Sciatic nerve (tissue), 2 donors: ENCODE data around the gene NSD2. TPM values are rescaled to one million over a fixed set of nuclear protein-coding genes. Genes with fewer than 3 reads are reported as not detected.
"Not testable (repeated sequence)": the region's sequence is repeated elsewhere in the genome, so short reads cannot be mapped to it uniquely, and the experiment has no call there.

Source experiments
- ATAC-seq: fragments of 200-7000 bp; cut with Tn5 transposase; one replicate; pipeline ENCODE4 v1.9.1; 2020; ENCODE audit warnings: mild to moderate bottlenecking, moderate library complexity
- DNase-seq: peaks from one replicate; pipeline ENCODE4 v3.0.0-alpha.2; 2020; ENCODE audit warnings: low spot score
- intact Hi-C: fragments of 100-400 bp; cut with DNase I; formaldehyde crosslinking; loops from one replicate; pipeline ENCODE4 v1.14.2; 2022
- total RNA-seq: library from RNA; stranded (reverse); fragmentation: NEBNext Ultra II Directional; extraction: Animal tissue kit (Norgen Biotek cat#: 25700); gene quantifications from one replicate; pipeline ENCODE4 v1.2.1, GENCODE V29; 2021
- donor health status: DM: no; HTN: no; CAD: no.
- donor health status: DM: no; HTN: no; CAD: no.

Gene NSD2
- total RNA-seq, 1 donor from 2014 or later = 51.4 TPM

DNA sequence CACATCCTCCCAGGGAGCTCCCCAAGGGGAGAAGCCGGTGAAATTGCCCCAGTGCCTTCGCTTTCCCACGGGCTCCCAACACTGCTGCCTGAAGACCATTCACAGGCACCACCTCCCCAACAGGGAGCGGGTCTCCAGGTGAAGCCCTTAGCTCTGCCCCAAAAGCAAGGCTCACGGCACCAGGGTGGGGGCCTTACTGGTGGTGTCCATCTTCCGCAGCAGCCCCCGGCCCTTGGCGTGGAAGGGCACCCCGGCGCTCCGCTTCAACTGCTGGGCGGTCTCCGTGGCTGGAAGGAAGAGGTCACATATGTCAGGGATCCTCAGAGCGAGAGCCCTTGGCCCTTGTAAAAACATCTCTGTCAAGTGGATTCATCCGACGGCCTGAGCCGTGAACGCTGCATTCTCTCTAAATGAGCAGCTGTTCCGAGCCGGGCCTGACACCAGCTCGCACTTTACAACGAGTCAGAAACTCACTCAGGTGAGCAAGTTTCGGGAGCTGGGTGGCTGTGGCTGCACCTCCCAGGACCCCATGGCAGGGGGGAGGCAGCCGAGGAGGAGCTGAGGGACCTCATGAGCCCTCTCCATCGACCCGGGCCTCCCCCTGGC is 116.6 kb downstream of the NSD2 start:
- intact Hi-C loops = no loop called here
- DNase-seq (no peak), ATAC-seq (no peak)

DNA sequence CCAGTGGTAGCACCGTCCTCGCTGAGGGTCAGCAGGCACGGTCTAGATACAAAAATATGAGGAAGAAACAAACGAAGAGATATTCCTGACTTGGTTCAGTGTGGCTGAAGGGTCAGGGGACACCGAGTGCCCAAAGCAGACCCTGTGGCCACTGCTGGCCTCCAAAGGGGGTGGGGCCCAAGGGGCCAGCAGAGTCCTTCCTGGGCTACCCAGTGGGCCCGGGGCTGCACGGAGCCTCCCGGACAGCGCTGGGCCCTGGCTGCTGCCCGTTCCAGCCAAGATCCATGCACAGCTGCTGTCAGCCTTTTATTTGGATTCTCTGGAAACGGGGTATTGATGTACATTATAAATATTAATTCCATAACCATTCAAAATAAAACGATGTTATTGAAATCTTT is 117.1 kb downstream of the NSD2 start:
- intact Hi-C loops = no loop called here
- no peak for ATAC-seq
- DNase-seq = no peak

DNA sequence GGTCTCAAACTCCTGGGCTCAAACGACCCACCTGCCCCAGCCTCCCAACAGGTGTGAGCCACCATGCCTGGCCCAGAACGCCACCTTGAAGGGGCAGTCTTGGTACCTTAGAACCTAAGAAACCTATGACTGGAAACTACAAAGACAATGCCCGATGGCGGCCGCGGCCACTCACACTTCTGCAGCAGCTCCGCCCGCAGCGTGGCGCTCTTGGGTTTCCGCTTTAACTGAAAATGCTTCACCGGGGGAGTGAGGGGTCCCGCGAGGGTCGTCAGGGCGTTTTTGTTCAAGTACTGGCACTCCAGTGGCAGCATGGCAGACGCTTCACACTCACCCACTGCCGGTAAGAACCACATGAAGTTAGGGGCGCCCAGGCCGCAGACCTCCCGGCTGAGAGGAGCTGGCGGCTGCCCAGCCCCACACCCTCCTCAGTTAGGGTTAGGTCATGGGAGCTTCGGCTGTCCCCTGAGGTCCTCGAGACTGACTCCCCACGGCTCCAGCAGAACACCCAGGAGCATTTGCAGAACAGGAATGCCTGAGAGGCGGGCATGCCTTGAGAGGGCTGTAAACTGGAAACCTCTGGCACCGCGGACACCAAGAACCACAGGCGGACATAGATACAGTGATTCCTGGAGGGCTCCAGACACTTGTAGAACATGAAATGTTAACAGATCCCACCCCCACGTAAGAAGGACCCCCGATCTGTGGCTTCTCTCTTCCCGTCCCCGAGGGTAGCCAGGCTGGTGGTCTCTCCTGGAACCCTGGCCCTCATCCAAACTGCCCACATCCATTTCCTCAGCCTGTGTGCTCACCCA is 118.5 kb downstream of the NSD2 start:
- no peak for DNase-seq
- intact Hi-C loops = no loop called here
- no peak for ATAC-seq

DNA sequence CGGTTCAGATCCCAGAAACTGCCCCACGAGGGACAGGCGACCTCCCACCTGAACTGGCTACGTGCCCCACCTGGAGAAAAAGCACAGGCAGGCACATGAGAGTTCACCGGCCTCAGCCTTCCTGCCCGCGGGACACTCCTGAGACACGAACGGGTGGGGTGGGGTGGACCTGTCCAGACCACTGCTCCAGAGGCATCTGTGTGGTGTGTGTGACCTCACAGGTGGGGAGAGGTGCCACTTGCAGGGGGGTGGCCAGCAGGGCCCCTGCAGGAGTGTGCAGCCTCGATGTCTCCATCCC is 119.1 kb downstream of the NSD2 start:
- ATAC-seq (no peak), DNase-seq (no peak)
- intact Hi-C loops = no loop called here

DNA sequence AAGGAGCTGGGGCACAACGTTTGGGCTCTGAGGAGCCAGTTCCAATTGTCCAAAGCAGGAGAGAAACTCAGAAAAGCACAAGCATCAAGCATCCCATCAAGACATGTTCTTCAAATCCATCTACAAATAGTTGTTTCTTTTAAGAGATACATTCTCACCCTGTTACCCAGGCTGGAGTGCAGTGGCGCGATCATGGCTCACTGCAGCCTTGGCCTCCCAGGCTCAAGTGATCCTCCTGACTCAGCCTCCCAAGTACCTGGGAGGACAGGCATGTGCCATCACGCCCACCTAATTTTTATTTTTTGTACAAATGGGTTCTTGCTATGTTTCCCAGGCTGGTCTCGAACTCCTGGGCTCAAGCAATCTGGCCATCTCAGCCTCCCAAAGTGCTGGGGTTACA is 119.5 kb downstream of the NSD2 start:
- intact Hi-C loops = no loop called here
- DNase-seq (no peak), ATAC-seq (no peak)

DNA sequence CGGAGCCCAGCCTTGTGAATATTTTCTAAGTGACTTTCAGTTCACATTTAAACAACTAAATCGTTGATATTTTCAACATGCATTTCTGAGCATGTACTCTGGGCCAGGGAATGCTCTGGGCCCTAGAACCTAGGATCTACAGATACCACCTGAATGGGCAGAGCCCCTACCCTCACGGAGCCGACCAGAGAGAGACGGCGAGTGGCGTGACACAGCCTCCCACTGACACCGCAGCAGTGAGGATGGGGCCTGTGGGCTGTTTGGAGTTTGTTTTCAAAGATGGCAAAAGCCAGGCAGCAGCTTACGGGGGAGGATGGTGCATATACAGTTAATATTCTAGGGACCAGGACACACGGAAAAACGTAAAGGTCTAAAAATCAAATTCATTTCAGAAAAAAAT is 119.9 kb downstream of the NSD2 start:
- no peak for ATAC-seq
- no peak for DNase-seq
- intact Hi-C loops = no loop called here

DNA sequence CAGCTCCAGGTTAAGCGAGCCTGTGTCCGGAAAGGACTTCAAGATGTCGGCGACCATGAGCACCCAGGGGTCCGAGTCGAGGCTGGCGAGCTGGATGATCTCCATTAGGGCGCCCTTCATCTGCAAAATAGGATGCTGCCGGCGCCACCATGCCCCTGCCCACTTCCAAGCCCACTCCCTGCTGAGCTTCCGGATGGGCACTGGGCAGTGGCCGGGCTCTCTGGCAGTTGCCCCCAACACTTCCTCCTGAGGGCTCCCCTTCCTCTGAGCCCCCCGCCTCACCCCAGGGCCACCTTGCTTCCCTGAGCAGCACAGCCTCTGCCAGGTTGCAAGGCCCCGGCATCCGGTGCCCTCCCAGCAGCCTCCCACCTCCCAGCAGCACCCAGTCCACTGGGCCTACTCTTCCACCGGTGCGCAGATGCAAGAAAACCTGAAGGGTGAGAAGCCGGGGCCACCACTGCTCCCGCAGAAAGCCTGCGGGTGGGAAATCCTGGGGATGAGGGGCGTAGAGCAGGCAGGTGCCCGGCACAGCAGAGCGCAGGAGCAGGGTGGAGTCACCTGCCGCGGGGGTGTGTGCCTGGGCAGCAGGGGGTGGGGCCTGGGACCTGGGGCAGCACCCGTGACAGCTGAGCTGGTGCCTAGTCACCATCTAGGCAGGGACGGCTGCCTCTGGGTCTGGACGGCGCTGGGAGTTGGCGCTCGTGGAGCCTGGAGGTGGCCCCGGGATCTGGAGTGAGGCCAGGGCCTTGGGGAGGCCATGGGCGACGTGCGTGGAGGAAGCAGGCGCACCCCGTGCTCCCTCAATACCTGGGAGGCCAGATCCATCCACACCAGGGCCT is 120.6 kb downstream of the NSD2 start:
- DNase-seq (peak; percentile 51), ATAC-seq (peak; percentile 8)
- intact Hi-C loops = no loop called here

DNA sequence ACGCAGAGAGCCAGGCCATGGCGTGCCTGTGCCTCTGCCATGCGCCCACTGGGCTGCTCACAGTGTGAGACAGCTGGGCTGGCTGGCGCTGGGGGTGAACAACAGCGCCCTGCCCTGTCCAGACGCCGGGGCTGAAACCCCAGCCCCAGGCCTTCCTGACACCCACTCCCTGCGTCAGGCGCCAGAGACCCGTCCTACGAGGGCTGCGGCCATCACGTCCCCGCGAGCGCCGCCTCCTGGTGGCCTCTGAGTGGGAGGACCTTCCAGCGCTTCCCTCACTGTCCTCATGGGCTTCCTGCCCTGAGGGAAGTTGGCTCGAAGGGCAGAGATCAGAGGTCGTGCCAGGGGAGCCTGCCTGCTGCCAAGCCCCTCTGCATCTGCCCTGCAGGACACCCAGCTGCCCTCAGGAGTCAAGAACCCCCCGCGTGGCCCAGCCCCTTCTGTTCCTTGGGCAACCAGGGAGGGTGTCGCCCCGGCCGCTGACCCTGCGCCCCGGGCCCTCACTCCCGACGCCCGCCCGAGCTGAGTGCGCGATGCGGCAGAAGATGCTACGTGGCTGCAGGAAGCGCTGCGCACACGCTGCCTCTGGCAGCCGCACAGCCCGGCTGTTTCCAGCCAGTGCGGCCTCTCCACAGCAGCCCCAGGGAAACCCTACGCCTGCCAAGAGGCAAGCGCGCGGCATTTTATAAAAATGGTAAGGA is 121.4 kb downstream of the NSD2 start:
- DNase-seq = peak; percentile 58
- intact Hi-C loops = no loop called here
- ATAC-seq = peak; percentile 82

DNA sequence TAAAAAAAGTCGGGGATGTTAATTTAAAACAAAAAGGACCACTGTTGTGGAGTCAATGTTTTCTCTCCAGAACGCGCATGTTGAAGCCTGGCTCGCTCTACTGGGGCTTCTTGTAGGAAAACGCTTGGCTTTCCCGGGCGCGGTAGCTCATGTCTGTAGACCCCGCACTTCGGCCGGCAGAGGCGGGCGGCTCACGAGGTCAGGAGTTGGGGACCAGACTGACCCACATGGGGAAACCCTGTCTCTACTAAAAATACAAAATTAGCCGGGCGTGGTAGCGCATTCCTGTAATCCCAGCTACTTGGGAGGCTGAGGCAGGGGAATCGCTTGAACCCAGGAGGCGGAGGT is 122.0 kb downstream of the NSD2 start:
- intact Hi-C loops = no loop called here
- no peak for DNase-seq
- ATAC-seq = no peak

DNA sequence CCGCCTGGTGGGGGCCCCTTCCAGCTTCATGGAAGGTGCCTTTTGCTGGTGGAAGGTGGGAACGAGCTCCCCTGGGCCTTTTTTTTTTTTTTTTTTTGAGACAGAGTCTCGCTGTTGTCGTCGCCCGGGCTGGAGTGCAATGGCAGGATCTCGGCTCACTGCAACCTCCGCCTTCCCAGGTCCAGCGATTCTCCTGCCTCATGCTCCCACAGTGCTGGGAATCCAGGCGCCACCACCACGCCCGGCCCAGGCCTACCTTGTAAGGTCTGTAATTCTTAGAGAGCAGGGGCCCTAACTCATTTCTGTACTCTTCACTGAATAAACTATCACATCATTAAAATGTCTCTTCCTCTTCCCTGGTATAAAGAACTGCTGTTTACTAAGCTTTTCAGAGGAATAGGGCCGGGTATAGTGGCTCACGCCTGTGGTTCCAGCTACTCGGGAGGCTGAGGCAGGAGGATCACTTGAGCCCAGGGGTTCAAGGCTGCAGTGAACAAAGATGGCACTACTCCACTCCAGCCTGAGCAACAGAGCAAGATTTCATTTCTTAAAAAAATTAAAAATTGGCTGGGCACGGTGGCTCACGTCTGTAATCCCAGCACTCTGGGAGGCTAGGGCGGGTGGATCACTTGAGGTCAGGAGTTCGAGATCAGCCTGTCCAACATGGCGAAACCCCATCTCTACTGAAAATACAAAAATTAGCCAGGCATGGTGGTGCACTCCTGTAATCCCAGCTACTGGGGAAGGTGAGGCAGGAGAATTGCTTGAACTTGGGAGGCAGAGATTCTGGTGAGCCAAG is 122.7 kb downstream of the NSD2 start:
- intact Hi-C loops, ATAC-seq: not testable (repeated sequence)
- peak; percentile 22 for DNase-seq

DNA sequence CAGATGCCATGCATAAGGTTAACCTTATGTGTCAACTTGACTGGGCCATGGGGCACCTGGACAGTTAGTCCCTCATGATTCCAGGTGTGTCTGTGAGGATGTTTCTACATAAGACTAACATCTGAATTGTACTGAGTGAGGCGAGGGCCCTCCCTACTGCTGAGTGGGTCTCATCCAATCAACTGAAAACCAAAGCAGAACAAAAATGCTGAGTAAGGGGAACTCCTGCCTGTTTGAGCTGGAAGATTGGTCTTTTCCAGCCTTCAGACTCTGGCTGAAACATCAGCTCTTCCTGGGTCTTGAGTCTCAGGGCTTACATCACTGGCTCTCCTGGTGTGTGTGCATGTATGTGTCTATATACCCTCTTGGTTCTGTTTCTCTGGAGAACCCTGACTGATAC is 123.7 kb downstream of the NSD2 start:
- DNase-seq (no peak), ATAC-seq (no peak)
- intact Hi-C loops = no loop called here

DNA sequence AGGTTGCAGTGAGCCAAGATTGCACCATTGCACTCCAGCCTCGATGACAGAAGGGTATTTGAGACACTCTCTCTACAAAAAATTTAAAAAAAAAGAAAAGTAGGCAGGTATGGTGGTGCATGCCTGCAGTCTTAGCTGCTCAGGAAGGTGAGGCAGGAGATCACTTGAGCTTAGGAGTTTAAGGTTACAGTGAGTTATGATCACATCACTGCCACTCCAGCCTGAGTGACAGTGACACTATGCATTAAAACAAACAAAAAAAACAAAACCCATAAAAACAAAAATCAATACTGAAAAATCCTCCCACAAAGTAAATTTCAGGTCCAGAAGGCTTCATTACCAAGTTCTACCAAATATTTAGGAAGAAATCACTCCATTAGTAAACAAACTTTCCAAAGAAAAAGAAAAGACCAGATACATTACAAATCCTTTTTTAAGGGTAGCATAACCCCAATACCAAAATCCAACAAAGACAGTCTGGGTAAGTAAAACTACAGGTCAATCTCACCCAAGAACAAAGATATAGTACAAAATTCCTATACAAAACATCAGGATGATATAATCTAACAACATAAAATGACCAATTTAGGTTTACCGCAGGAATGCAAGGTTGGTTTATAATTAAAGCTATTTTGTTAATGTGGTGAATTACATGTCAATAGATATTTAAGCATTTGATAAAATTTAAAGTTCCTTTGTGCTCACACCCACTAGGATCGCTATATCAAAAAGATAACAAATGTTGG is 125.8 kb downstream of the NSD2 start:
- intact Hi-C loops = no loop called here
- DNase-seq (no peak), ATAC-seq (no peak)

DNA sequence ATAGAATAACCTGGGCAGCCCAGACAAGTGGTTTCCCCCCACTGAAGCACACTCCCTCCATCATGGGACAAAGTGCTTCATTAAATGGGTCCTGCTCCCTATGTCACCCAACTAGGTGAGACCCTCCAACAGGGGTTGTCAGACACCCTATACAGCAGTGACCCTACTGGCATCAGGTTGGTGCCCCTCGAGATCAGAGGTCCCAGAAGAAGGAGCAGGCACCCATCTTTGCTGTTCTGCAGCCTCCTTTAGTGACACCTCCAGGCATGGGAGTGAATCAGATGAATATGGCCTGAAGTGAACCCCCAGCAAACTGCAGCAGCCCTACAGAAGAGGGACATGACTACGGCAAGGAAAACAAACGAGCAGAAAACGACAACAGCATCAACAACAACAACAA is 126.5 kb downstream of the NSD2 start:
- ATAC-seq = no peak
- intact Hi-C loops = no loop called here
- peak; percentile 14 for DNase-seq

DNA sequence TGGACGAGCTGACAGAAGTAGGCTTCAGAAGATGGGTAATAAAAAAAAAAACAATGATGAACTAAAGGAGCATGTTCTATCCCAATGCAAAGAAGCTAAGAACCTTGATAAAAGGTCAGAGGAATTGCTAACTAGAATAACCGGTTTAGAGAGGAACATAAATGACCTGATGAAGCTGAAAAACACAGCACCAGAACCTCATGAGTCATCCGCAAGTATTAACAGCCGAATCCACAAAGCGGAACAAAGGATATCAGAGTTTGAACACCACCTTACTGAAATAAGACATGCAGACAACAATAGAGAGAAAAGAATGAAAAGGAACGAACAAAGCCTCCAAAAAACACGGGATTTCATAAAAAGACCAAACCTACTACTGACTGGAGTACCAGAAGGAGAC is 127.1 kb downstream of the NSD2 start:
- intact Hi-C loops = no loop called here
- ATAC-seq (no peak), DNase-seq (no peak)

DNA sequence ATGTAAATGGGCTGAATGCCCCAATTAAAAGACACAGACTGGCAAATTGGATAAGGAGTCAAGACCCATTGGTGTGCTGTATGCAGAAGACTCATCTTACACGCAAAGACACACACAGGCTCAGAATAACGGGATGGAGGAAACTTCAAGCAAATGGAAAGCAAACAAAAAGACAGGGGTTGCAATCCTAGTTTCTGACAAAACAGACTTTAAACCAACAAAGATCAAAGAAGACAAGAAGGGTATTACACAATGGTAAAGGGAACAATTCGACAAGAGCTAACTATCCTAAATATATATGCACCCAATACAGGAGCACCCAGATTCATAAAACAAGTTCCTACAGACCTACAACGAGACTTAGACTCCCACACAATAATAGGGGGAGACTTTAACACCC is 128.1 kb downstream of the NSD2 start:
- DNase-seq, ATAC-seq, intact Hi-C loops: not testable (repeated sequence)

DNA sequence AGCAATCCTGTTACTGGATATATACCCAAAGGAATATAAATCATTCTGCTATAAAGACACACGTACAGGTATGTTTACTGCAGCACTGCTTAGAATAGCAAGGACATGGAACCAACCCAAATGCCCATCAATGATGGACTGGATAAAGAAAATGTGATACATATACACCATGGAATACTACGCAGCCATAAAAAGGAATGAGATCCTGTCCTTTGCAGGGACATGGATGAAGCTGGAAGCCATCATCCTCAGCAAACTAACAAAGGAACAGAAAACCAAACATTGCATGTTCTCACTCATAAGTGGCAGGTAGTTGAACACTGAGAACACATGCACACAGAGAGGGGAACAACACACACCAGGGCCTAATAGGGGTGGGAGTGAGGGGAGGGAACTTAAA is 132.2 kb downstream of the NSD2 start:
- intact Hi-C loops, DNase-seq, ATAC-seq: not testable (repeated sequence)

DNA sequence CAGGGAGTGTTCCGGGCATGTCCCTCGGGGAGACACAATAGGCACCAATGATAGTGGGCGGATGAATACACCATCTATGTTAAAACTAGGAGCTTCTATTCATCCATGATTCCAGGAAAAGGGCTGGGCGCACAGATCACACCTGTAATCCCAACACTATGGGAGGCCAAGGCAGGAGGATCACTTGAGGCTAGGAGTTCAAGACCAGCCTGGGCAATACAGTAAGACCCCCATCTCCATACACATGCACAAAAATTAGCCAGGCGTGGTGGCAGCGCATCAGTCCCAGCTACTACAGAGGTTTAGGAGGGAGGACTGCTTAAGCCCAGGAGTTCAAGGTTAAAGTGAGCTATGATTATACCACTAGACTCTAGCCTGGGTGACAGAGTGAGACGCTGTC is 135.2 kb downstream of the NSD2 start:
- intact Hi-C loops = no loop called here
- DNase-seq = no peak
- no peak for ATAC-seq

DNA sequence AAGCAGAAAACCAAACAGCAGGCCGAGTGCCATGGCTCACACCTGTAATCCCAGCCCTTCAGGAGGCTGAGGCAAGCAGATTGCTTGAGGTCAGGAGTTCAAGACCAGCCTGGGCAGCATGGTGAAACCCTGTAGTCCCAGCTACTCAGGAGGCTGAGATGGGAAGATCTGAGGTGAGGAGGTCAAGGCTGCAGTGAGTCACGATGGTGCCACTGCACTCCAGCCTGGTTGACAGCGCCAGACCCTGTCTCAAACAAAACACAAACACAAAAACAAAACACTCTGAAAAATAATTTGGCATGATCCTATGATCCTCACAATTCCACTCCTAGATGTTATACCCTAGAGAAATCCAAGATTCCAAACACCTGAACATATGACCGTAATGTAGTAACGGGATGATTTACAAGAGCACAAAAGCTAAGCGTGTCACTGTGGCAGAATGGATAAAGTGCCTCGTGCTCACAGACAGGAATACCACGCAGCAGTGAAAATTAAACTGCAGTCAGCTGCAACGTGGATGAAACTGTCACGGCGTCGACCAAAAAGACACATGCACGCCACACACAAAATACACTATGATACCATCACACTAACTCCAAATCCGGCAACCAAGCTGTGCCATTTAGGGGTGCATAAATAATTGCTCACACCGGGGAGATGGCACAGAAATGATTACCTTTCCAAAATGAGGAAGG is 135.9 kb downstream of the NSD2 start:
- intact Hi-C loops = no loop called here
- DNase-seq = no peak
- ATAC-seq = no peak
